ENCODE results near the gene FOXP1. TPM values are rescaled to one million over a fixed set of nuclear protein-coding genes. Genes with fewer than 3 reads are reported as not detected.

Gene FOXP1
- total RNA-seq, 1 experiment from 2014 or later, result 75.3 TPM

GRCh38 chr3:71398157-71398836, 185.2 kb downstream of the FOXP1 start:
- H3K23ac ChIP-seq (ENCODE audit: insufficient read length, low read depth, low read length), result no peak overlapping the region
- Mint-ChIP-seq H3K9me3 (no peaks in the 10 kb centered on the region), H3K27ac (no peak overlapping the region), H3K4me3 (no peak overlapping the region), H3K4me1 (peaks cover 11 to 12% of the 10 kb centered on the region in 2 experiments), H3K27me3 (ENCODE audit: low read depth) (no peaks in the 10 kb centered on the region), H3K36me3 (ENCODE audit: insufficient read depth in 1 of 3, low read depth in 3 of 3) (no peaks in the 10 kb centered on the region)
- no peaks in the 10 kb centered on the region for H3K27me3 ChIP-seq (ENCODE audit: insufficient read depth, low read length)
- H3T11ph ChIP-seq (ENCODE audit: low read length), result no peak overlapping the region
- H2BK20ac ChIP-seq (ENCODE audit: low read depth, low read length, poor library complexity, severe bottlenecking), result no peak overlapping the region
- H2BK12ac ChIP-seq (ENCODE audit: insufficient read length, low read depth, low read length), result no peak overlapping the region
- no peaks in the 10 kb centered on the region for H3K79me1 ChIP-seq (ENCODE audit: insufficient read depth, low read depth, low read length, poor library complexity, severe bottlenecking)
- TF ChIP-seq, protein P1, sequence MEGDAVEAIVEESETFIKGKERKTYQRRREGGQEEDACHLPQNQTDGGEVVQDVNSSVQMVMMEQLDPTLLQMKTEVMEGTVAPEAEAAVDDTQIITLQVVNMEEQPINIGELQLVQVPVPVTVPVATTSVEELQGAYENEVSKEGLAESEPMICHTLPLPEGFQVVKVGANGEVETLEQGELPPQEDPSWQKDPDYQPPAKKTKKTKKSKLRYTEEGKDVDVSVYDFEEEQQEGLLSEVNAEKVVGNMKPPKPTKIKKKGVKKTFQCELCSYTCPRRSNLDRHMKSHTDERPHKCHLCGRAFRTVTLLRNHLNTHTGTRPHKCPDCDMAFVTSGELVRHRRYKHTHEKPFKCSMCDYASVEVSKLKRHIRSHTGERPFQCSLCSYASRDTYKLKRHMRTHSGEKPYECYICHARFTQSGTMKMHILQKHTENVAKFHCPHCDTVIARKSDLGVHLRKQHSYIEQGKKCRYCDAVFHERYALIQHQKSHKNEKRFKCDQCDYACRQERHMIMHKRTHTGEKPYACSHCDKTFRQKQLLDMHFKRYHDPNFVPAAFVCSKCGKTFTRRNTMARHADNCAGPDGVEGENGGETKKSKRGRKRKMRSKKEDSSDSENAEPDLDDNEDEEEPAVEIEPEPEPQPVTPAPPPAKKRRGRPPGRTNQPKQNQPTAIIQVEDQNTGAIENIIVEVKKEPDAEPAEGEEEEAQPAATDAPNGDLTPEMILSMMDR (conservative IDR thresholded peaks at IDR 0.05), result no peak
- no peak overlapping the region for H3K14ac ChIP-seq (ENCODE audit: insufficient read depth, low read length)
- H3K4me2 ChIP-seq (ENCODE audit: insufficient read depth, insufficient read length, low read length), result no peak overlapping the region
- H2BK120ac ChIP-seq (ENCODE audit: low read depth, low read length, poor library complexity, severe bottlenecking), result no peak overlapping the region
- no peak overlapping the region for H3K9ac ChIP-seq (ENCODE audit: extremely low read depth, insufficient read length, low read length)
- no peak overlapping the region for H2BK15ac ChIP-seq (ENCODE audit: low read depth, low read length)
- H4K8ac ChIP-seq (replicated peaks; ENCODE audit: insufficient read length, low read depth, low read length), result no peak overlapping the region
- no peak overlapping the region for H3K18ac ChIP-seq (ENCODE audit: insufficient read length, low read depth, low read length)
- no peaks in the 10 kb centered on the region for H3K79me2 ChIP-seq (ENCODE audit: insufficient read depth, low read length)
- H4K20me1 ChIP-seq (ENCODE audit: control insufficient read depth, insufficient read depth, insufficient read length), result no peaks in the 10 kb centered on the region
- H2AK5ac ChIP-seq (ENCODE audit: insufficient read length, low read length), result no peak overlapping the region
- H3K23me2 ChIP-seq (ENCODE audit: insufficient read length, low read depth, low read length, poor library complexity, severe bottlenecking), result no peaks in the 10 kb centered on the region
- no peak overlapping the region for H3K27ac ChIP-seq (ENCODE audit: insufficient read length, low read depth, low read length)
- no peak overlapping the region for H2BK5ac ChIP-seq (ENCODE audit: insufficient read length, low read length)
- no peak overlapping the region for H3K4ac ChIP-seq (ENCODE audit: low read depth, low read length)
- H3K9me3 ChIP-seq (ENCODE audit: control insufficient read depth, low read depth, low read length), result no peaks in the 10 kb centered on the region
- no peak overlapping the region for H4K91ac ChIP-seq (ENCODE audit: insufficient read length, low read depth, low read length)
- no peak overlapping the region for H4K5ac ChIP-seq (ENCODE audit: insufficient read length, low read depth, low read length)
- H2AFZ ChIP-seq (ENCODE audit: low read length), result no peak overlapping the region
- H3K56ac ChIP-seq (ENCODE audit: insufficient read length, low read depth, low read length), result no peak overlapping the region
- H3K4me1 ChIP-seq (ENCODE audit: insufficient read depth, low read length), result no peaks in the 10 kb centered on the region
- WGBS (ENCODE audit: extremely low coverage, insufficient read length, low lambda C conversion rate), result no CpG with 5 or more reads among the region's 4 CpGs
- DNase-seq, result no peak

All from H9 (cell line).